Brain pericyte (primary cell): ENCODE data around the gene GRIK4.

Source experiments
- DNase-seq: peaks from one replicate; pipeline ENCODE4 v3.0.0-alpha.2; 2012; ENCODE audit warnings: low read depth, low spot score

GRIK4 gene

DNA sequence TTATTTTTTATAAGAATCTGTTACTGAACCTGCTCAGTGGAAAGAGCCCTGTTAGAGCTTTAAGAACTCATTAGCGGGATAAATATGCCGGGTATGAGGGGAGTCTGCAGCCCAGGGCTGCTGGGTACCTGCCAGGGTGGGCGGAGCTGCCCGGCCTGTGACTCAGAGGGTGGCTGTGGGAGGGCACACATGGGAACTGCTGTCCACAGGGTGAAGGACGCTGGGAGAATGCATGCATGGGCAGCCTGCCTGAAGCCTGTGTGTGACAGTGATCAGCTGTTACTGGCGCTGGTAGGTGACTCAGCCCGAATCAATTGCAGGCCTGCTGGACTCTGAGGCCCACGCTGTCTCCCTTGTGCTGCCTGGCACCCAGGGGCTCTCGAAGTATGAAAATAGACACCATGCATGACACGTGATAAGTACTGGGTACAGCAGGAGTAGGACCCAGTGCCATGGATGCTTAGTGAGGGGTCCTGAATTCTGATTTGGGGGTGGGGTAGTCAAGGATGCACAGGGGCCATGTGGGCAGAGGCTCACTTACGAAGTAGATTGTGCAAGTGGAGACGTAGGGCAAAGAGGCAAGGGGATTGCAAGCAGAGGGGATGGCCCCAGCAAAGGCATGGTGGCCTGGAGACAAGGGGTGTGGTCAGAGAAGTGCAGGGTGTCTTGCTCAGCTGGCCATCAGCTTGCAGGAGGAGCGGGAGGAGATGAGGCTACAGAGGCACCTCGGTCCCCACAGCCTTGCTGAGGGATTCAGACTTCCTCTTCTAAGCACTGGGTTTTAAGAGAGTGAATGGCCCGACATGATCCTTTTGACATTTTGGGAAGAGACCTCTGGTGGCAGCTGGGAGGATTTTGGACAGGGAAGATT, 36.5 kb downstream of the GRIK4 start:
- peak; percentile 74 for DNase-seq

DNA sequence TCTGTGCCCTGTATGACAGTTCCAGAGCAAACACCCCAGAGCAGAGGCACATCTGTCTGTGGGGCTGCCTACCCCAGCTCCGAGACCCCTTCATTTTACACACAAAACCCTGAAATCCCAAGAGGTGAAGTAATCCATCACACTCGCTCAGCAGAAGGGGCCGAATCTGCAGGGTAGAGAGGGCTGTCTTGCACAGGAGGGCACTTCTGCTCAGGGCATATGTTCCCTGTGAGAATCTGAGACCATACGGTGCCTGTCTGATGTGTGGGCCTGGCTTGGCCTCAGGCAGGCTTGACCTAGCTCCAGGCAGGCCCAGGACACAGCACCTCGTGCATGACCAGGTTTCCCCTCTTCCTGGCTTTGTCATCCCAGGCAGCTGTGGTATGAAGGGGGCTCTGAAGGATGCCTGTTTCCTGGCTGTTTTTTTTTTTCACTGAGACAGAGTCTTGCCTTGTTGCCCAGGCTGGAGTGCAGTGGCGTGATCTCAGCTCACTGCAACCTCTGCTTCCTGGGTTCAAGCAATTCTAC, 37.2 kb downstream of the GRIK4 start:
- DNase-seq, result no peak

DNA sequence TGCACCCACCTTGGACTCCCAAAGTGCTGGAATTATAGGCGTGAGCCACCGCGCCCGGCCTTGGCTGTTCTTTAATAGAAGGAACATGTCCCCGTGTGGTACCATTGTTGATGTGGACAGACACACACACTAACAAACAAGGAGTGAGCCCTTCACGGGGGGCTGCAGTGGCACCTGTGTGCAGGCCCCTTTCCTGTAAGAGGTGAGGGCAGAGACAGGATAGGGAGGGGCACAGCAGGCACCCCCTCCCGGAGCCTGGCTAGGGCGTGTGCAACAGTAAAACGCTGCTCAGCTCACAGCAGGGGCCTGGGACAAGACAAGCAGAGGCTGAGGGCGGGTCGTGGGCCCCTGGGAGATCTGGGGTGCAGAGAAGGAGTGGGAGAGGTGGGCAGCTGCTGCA, 37.8 kb downstream of the GRIK4 start:
- no peak for DNase-seq

DNA sequence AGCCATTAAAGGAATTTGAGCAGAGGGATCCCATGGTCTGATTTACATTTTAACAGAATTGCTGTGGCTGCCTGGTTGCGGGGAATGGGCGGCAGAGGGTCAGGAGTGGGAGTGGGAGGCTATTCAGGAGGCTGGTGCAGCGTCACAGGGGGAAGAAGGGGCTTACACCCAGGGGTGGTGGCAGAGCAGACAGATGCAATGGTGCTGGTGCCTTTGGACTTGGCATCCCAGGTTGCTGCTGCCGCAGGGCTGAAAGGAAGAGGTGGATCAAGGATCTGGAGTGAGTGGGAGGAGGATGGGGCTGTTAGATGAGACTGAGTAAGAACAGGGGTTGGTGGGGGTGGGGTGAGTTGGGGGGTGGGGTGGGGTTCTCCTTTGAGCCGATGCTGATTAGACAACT, 38.5 kb downstream of the GRIK4 start:
- no peak for DNase-seq

DNA sequence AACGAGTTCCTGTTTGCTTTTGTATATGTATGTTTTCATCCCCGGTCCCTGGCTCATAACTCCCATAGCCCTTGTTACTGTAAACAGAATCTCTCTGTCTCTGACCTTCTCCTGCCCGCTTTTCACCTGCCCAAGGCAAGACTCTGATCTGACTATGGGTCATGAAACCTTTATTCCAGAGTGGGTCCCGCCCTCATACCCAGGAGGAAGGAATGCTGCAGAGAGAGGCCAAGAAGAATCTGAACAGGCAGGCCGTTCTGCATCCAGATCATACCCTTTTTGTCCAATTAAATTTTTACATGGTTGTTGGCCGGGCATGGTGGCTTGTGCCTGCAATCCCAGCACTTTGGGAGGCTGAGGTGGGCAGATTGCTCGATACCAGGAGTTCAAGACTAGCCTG, 39.6 kb downstream of the GRIK4 start:
- DNase-seq, result no peak

DNA sequence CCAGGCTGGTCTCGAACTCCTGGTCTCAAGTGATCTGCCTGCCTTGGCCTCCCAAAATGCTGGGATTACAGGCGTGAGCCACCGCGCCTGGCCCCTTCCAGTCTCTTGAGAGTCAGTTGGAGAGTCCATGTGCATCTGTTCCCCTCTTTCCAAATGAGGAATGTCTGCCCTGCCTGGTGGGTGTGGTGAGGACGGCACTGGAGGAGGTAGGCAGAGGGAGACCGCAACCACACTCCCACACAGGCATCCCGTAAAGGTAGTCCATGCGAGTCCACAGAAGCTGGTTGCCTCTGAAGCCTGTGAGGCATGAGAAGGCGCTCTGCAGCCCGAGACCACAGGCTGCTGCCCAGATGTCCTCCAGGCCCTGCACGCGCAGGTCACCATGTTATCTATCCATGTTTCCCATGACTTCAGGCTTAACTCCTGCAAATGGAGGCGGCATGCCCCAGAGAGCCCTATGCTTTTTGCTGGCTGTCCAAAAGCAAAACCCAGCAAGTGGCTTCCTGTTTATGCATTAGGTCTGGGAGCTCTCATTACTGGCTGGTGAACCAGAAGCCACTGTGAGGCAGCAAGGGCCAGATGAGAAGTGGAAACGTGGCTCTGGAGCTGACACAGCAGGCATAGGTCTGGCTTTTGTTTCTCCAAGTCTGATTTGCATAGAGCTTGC, 43.4 kb downstream of the GRIK4 start:
- no peak for DNase-seq

DNA sequence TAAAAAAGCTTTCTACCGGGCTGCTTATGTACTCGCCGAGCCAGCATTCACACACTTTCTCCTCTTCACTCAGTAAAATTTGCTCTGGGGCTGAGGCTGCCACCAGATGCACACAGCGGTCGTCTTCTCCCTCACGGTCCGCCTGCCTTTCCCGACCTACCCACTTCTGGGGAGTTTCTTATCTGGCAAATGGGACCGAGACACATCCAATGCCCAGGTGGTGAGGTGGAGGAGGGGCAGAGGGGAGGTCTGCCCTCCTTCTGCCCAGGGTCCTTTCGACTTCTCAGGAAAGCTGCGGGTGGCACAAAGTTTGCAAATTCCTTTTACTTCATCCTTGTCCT, 43.9 kb downstream of the GRIK4 start:
- no peak for DNase-seq

DNA sequence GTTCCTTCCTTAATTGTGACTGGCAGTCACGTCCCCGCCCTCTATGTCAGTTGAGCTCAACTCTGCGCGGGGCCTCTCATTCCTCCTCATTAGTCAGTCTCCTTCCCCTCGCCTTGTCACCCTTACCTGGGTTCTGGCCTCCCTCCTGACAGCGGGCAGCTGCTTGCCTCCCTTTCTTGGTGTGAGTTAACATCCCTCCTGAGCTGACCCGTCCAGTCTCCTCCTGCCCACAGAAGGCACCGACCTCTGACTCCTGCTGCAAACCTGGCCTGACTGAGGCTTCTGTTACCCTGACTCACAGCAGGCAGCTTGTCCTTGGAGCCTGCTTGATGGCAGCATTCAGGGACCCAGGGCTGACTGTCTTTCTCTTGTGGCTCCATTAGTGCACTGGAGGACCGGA, 45.2 kb downstream of the GRIK4 start:
- no peak for DNase-seq

DNA sequence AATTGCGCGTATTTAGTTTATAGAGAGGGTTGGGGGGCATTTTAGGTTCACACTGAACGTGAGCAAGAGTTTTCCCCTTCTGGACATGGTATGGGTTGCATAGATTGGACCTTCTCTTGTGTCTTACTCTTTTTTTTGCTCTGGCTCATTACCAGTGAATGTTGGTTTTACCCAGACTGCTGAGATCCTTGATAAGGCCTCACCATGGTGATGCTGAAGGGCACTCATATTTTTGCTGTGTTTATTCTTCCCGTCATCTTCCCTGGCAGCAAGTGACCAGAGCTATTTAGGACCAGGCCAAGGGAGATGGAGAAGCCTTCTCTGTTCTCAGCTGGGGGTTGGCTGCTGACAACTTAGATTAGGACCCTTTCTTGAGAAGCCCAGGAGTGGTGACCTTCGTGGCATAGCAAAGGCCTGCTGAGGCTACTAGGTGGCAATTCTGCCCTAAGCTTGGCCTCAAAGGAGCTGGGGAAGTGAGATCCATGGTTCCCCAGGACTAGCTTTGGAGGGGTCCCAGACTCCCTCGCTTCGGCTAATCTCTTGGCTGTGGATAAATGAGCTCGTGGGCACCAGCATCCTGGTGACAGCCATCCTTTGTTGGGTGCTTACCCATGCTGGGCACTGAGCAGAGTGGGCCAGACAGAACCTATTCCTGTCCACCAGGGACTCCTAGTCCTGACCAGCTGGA, 47.3 kb downstream of the GRIK4 start:
- no peak for DNase-seq

DNA sequence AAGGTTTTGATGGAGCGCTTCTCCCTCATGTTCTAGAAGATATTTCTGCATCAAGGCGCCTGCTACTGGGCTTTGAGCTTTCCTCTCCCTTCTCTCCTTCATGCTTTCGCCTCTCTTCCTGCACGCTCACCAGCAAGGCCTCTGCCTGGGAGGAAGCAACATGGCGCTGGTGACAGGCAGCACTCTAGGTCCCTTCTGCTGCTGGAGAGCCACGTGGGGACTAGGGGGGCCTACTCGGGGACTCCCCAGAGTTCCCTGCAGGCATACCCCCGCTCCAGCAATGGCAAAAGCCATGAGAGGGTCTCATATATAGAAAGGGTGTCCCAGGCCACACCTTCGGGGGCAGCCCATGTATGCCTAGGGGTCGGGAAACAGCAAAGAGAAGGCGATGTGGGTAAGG, 49.7 kb downstream of the GRIK4 start:
- DNase-seq, result no peak

DNA sequence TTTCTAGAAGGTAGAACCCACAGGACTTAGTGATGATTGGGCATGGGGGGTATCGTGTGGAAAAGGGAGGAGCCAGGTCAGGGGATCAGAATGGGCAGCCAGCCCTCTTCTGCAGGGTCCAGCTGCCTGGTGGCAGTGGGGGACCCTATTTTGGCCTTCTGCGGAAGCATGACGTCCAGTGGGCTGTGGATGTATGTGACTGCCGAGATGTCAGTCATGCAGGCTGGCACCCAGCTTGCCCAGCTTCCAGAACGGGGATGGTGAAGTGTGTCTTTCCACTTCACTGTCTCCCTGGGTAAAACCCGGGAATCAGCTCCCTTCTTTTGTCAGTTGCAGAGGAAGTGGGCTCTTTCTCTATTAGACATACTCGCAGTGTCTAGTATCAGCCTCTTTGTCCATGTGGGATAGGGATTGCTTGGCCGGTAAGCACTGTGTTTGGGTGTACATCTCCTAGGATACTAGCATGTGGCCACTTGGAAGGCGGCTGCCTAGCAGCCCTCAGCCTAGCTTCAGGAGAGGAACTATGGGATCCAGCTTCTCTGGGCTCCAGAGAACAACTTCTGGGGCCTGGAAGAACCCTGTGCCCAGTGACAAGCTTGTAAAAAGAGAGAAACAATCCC, 51.4 kb downstream of the GRIK4 start:
- DNase-seq, result no peak

DNA sequence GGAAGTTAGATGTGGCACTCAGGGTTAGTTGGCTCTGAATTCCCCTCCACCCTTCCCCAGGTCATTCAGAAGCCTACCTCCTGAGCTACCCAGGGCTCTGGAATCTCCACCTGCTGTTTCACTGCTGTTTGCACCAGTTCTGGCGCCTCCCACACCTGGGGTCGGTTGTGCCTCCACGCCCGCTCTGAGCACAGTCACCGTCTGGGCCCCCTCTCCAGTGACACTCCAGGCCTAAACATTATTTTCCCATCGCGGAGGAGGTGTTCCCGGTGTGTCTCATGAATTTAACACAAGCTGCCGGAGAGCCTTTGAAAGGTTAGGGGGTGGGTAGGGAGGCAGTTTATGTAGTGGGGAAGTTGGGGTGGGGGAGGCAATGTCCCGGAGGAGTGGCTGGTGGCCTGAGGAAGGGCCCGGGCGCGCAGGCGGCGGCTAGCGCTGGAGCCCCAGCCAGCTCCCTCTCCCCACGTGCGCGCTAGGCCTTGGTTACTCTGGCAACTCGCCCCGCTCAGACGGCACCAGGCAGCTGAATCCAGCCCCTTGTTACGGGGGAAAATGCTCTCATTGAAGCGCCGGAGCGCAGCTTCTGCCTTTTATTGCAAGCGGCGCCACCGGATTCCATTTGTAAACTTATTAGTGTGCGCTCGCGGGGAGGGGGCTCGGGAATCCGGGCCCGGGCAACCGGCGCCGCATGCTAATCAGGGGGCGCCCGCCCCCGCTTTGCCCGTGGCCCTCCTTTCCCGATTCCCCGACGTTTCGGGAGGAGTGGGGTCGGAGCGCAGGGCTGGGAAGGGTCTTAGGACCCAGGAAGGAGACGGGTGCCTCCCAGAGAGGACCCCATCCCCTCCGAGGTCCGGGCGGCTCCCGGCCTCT, 52.4 kb downstream of the GRIK4 start:
- no peak for DNase-seq

DNA sequence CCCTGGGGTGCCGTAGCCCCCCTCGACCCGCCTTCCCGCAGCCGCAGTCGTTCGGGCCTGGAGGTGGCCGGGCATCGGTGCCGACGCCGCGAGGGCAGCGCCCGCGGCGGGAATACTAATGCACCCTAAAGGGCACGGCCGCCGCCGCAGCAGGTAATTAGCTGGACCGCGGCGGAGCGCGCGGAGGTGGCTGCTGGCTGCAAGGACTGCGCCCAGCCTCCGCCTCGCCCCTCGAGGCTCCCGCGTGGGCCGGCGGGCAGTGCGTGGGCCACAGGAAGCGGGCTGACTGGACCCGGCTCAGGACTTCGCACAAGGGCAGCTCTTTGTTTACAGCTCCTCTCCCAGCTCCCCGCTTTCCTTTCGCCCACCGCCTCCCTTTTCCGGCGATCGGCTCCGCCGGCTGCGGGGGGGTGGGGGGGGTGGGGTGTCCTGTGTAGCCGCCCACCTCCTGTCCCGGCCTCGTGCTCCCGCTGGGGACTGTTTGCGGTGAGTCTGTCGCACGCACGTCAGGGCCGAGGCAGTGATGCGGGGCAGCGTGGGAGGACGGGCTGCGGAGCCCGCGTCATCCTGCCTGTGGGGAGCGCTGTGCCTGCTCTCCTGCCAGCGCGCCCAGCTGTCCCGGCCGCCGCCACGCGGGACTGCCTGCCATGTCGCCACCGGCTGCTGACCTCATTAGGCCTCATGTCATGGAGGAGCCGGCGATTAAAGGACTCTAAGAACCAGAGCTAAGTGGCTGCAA, 53.2 kb downstream of the GRIK4 start:
- no peak for DNase-seq

DNA sequence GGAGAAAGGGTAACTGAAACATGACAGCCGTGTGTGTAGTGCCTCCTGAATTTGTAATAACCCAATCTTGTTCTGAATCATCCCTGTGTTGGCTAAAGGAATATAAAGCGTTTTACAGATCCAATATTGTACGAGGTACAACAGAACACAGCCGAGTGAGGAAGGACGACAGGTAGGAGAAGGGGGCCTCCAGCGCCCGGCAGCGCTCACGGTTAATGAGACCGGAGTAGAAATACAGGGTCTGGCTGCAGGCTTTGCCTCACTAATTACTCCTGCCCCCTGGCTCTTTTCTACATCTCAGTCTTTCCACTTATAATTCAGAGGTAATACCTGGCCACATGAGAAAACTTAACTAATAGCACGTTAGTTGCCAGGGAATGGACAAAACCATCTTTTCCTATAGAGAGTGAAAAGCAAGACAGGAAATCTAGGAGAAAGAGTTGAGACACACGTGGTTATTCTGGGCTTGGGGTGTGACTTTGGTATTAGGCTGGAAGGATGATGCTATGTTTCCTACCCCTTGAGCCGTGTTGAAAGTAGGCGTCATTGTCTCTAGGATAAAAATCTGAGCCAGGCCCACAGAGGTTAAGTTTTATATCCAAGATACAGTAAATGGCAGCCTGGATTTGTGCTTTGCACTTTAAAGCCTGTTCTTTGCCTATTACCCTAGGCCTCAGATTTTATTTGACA, 54.1 kb downstream of the GRIK4 start:
- no peak for DNase-seq

DNA sequence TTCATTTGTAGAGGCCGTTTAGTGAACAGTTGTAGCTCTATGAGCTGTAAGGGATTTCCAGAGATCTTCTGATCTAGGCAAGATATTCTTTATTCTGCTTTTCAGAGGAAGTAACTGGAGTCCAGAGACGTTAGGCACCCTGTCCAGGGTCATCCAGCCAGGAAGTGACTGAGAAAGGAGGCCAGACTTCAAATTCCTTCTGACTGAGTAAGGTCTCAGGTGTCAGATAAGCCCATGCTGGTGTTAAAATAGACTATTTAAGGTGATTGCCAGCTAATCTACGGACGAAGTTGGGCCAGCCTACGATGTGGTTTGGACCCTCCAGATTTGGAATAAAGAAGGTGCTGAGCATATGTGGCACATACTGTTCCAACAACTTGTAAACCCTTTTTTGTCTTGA, 54.6 kb downstream of the GRIK4 start:
- no peak for DNase-seq

DNA sequence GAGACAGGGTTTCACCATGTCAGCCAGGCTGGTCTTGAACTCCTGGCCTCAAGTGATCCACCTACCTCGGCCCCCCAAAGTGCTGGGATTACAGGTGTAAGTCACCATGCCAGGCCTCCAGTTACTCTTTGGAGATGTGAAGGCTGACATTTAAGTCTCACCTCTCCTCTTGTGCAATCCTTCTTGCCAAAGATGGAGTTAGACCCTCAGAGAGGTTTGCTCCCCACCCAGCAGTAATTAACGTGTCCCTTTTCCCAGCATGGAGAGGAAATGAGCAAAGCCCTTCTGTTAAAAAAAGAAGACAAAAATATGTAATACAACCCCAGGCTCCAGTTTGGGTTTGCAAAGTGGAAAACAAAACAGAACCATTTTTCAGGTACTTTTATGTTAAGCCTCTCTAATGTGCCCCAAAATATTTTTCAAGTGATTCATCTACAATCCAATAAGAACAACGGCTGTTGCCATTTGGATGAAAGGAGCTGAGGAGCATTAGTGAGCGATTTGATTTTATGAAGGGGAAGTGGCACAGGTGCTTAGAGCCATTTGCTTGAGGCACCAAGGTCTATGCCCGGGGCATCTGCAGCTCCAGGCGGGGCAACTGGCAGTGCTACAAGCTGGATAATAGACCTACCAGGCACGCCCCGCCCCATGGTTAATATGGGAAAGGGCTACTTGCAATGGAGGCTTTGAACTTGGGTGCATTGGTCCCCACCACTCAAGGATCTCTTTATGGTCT, 57.2 kb downstream of the GRIK4 start:
- no peak for DNase-seq

DNA sequence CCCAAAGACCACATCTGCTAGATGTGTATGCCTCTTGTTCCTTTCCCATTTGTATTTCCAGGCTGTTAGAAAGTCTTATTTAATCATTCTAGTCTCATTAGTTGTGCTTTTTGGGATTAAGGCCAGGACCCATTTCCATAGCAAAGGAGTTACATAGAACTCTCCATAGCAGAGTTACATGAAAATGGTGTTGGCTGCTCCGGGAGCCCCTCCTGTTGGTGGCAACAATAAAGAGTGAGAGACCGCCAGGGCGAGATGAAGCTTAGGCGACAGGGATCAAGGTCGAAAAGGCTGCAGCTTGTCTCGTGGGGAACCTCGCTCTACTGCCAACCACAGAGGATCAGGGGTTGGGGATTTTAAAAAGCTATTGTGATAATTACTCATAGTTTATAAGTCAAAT, 58.3 kb downstream of the GRIK4 start:
- no peak for DNase-seq

DNA sequence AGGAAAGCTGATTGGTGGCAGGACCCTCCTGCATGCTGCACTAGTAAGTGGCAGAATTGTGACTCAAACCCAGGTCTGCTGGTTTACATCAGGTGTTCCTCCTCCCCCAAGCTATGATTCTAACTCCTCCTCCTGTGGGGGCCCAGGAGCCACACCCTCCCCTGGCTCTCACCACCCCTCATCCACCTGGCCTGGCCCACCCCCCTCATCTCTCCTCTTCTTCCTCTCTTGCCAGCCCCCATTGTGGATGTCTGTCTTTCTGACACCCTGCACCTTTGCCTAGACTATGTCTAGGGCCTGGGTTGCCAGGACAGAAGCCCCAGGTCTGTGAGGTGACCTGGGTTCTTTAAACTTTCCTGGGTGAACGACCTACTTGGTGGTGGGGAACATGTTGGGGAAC, 59.9 kb downstream of the GRIK4 start:
- no peak for DNase-seq

DNA sequence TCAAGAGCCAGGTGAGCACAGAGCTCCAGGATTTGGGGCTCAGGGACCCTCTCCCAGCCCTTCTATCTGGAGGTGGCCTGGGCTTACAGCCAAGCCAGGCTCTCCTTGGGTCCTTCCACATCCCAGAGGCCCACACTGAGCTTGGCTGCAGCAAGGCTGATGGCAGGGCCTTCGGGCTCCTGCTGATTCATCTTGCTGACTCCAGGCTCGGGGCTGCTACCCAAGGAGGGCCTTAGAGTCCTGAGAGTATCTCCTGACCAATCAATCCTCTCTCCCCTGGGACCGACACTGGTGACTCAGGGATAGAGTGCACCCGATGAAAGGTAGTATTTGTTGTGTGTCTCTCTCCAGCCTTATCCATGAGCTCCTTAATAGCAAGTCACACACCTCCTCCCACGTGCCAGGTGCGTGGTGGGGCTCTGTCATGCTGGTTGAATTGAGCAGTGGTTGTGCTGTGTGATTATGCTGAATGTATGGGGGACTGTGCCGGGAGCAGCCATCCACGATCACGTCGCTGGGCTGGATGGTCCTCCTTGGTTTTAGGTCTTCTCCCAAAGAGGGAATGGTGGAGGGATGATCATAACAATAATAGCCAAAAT, 62.3 kb downstream of the GRIK4 start:
- DNase-seq, result no peak
